Islet precursor cell (in vitro differentiated cells): ENCODE measurements around the gene TBC1D10A.
"Not testable (repeated sequence)": the region's sequence is repeated elsewhere in the genome, so short reads cannot be mapped to it uniquely, and the experiment has no call there.

Experiments
- DNase-seq: peaks from one replicate; pipeline ENCODE4 v3.0.0-alpha.2; 2018

The TBC1D10A gene

DNA sequence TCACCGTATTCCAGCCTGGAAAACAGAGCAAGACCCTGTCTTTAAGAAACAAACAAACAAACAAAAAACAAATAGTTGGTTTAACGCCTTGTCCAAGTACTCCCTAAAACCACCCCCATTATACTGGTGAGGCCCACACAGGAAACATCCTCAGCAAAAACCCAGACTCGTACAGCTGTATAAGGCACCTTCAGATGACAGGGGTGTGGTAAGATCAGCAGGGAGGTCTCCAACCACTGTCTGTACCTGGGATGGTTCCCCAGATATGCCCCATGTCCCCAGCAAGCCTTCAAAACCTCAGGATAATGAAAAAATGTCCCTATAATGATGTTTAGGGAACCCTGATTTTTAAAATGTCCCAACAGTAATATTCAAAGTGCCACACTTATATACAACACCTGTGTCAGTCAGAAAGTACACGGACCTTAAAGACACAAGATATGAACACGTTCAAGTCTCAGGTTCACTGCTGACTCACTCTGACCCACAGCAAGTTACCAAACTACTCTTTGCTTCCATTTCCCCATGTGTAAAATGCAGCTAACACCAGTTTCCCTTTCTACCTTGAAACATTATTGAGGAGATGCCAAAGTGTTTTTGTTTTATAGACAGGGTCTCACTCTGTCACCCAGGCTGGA lies 20.6 kb upstream of the TBC1D10A start:
- no peak for DNase-seq

GRCh38 chr22:30344447-30345200 lies 17.9 kb upstream of the TBC1D10A start:
- no peak for DNase-seq

DNA sequence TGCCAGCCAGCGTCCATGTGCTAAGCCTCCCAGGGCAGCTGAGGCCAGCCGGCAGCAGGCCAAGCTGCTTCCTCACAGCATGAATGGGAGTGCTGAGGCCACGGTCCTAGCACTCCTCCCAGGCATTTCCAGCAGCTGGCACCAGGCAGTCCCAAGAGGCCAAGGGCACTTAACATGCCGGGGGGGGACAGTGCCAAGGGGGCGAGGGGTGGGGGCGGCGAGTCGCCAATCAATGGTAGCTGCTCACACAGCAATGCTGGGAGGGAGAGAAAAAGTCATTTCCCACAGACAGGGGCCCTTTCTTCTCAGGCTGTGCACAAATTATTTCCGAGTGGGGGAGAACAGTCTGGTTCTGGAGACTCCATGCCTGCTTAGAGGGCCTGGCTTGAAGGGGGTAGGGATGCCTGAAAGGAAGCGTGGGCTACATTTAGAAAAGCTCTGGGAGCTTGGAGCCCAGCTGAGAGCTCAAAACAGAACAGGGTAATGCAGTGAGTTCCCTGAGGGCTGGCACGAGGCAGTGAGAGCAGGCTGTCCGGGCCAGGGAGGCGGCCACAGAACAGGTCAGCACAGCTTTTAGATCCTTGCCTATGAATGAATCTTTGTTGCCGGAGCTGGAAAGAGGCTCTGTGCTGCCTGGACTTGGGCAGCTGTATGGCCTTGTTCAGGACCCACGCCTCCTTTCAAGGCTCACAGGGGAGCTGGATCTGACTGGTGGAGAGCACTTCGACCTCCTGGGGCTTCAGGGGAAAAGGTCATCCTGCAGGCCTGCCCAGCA lies 14.4 kb upstream of the TBC1D10A start:
- DNase-seq, result no peak

GRCh38 chr22:30338802-30339201 lies 12.1 kb upstream of the TBC1D10A start:
- DNase-seq, result no peak

DNA sequence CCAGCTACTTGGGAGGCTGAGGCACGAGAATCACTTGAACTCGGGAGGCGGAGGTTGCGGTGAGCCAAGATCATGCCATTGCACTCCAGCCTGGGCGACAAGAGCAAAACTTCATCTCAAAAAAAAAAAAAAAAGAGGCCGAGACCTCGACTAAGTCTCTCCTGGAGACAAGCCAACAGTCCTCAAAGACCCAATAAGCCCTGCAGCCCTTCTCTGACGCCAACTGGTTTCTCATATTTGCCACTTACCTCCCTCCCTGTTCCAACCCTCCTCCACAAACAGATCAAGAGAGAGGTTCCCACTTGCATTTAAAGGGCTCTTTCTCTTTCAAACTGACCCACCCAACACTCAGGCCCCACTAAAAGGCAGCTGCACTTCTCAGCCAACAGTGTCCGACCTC lies 11.6 kb upstream of the TBC1D10A start:
- not testable (repeated sequence) for DNase-seq

DNA sequence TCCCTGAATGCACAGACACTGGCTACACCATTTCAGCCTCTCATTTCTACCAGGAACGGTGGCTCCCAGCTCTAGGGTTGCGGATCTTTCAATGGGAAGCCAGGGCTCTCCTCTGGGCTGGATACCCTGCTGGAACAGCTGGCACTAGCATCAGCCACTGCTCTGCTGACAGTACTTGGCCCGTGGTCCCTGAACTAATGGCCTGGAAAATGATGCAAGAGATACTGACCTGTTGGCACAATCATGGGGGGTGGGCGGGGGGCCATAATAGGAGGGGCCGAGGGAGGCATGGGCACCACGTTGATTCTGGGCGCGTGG lies 10.7 kb upstream of the TBC1D10A start:
- no peak for DNase-seq

DNA sequence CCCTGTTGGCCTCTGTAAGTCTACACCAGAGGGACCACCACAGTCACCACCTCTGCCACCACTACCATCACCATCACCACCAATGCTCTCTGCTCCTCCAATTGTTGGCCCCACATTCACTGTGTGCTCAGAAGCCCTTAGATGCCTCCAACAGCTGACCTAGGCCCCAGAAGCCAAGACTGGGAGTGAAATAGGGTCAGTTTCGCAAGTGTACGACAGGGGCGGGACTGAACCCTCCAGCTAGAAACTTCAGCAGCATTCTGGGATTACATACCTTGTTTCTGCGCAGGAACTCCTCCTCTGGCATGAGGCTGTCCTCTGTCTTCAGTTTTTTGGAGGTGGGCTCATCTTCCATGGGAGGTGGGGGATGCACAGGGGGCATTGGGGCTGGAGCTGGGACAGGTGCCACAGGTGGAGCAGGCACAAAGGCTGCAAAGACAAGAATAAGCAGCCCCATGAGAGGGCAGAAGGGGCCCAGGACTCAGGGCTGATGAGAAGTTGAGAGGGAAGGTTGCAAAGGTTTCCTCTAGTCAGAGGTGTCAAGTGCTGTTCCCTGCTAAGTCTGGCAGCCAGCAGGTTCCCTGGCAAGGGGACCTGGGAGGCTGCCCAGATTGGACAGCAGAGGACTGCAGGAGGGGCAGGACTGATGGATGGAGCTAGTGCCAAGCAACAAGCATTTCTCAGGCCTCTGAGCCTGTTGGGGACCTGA lies 10.2 kb upstream of the TBC1D10A start:
- DNase-seq, result no peak

- no peak for DNase-seq
Measured at GRCh38 chr22:30335236-30335635, 8.5 kb upstream of the TBC1D10A start.

DNA sequence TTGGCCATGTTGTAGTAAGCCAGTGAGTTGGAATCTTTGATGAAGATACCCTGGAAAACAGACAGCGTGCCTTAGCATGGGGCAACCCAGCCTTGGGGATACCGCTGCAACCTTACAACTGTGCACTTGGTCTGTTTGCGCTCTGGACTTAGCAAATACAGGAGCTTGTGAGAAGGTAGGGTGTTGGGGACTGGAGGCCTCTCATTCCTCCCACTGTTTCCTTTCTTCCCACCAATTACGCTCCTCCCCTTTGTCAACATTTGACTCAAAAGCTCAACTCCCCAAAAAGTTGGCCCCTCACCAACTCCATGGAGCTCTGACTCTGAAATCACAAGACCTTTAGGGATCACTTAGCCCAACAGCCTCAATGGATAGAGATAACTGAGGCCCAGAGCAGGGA lies 7.9 kb upstream of the TBC1D10A start:
- DNase-seq, result no peak

GRCh38 chr22:30333707-30334087 lies 7.0 kb upstream of the TBC1D10A start:
- no peak for DNase-seq

DNA sequence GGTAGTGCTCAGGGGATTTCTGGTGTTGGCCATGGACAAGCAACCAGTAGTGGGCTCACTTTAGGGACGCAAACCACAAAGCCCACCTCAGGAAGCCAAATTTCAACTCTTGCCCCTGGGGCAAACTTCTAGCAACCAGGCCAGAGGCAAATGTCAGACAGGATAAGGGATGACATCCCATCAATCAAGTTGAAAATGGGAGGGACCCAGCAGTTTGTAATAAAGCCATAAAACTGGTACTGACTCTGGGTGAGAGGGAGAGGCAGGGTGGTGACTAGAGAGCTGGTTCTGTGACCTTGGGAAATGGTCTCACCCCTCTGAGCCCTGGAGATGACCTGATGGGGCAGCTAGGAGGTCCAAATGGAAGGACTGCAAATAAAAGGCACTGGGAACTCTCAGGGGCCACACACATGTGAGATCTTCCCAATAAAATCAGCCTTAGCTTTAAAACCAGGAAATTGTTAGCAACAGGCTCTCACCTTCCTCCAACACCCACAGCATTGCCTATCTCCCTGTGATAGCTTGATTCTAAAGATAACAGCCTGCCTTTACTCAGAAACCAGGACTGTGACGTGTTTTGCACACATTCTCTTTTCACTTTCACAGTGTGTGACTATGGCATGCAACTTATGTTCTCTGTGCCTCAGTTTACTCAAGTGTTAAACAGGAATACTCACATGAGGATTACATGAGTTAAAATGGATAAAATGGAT lies 6.4 kb upstream of the TBC1D10A start:
- DNase-seq, result no peak

GRCh38 chr22:30332551-30332950 lies 5.8 kb upstream of the TBC1D10A start:
- no peak for DNase-seq

- peak; percentile 93 for DNase-seq
Measured at GRCh38 chr22:30328466-30329049, 1.8 kb upstream of the TBC1D10A start.

GRCh38 chr22:30327864-30328345 lies 1.2 kb upstream of the TBC1D10A start:
- DNase-seq, result peak; percentile 75

DNA sequence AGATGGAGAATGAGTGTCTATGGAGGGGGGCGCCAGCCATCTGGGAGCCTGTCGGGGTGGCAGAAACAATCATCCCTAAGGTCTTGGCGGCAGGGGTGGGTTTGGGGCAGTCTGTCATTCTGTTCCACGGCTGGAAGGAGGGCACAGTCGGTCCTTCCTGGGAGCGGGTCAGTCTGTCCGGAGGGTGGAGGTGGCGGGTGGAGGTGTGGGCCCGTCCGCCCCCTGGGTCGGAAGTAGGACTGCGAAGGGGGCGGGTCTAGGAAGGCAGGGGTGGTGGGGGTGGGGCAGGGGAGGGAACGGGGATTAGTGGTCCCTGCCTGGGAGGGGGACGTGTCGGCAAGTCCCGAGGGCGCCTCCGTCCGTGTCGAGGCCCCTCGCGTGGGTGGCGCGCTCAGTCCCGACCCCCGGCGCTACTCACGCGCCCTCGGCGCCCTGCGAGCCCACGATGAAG lies 461 bp downstream of the TBC1D10A start:
- no peak for DNase-seq

- DNase-seq, result no peak
Measured at GRCh38 chr22:30325724-30326254, 952 bp downstream of the TBC1D10A start.

- DNase-seq, result peak; percentile 80
Measured at GRCh38 chr22:30325065-30325720, 1.5 kb downstream of the TBC1D10A start.

GRCh38 chr22:30324014-30324730 lies 2.6 kb downstream of the TBC1D10A start:
- DNase-seq, result no peak

- no peak for DNase-seq
Measured at GRCh38 chr22:30323246-30323645, 3.5 kb downstream of the TBC1D10A start.

GRCh38 chr22:30321461-30321860 lies 5.3 kb downstream of the TBC1D10A start:
- no peak for DNase-seq
